GM10266 (cell line): ENCODE data around the gene PAFAH1B1.

Source experiments
- DNase-seq: peaks from one replicate; pipeline ENCODE4 v3.0.0; 2012; ENCODE audit errors: extremely low spot score
- TF ChIP-seq, protein P1 (sequence below): IDR thresholded peaks from 2 replicates; pipeline ENCODE4 v1.5.1; 2012; ENCODE audit warnings: mild to moderate bottlenecking, low read depth; ENCODE audit not compliant: control insufficient read depth, insufficient read depth; ENCODE audit errors: missing control alignments

The PAFAH1B1 gene

DNA sequence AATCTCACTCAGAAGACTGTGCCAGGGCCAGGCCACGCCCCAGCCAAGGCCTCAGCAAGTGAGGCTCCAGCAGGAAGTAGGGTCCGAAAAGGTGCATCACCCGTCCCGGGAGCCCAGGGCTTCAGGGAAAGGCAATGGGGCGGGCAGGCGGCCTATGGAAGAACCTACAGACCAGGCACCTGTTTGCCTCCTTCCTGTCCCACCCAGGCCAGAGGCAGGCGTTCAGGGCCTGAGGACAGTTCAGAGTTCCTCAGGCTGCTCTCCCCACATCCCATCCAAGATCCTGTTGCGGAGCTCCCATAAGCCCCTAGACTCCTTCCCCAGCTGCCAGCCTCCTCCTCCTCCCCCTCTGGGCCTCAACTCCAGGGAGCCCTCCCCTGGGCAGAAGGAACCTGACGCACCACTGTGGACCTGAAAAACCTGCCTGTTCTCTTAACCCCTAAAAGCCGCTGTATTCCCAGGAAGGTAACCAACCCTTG, 115.8 kb downstream of the PAFAH1B1 start:
- no peak for DNase-seq
- TF ChIP-seq, protein P1, sequence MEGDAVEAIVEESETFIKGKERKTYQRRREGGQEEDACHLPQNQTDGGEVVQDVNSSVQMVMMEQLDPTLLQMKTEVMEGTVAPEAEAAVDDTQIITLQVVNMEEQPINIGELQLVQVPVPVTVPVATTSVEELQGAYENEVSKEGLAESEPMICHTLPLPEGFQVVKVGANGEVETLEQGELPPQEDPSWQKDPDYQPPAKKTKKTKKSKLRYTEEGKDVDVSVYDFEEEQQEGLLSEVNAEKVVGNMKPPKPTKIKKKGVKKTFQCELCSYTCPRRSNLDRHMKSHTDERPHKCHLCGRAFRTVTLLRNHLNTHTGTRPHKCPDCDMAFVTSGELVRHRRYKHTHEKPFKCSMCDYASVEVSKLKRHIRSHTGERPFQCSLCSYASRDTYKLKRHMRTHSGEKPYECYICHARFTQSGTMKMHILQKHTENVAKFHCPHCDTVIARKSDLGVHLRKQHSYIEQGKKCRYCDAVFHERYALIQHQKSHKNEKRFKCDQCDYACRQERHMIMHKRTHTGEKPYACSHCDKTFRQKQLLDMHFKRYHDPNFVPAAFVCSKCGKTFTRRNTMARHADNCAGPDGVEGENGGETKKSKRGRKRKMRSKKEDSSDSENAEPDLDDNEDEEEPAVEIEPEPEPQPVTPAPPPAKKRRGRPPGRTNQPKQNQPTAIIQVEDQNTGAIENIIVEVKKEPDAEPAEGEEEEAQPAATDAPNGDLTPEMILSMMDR: no peak

DNA sequence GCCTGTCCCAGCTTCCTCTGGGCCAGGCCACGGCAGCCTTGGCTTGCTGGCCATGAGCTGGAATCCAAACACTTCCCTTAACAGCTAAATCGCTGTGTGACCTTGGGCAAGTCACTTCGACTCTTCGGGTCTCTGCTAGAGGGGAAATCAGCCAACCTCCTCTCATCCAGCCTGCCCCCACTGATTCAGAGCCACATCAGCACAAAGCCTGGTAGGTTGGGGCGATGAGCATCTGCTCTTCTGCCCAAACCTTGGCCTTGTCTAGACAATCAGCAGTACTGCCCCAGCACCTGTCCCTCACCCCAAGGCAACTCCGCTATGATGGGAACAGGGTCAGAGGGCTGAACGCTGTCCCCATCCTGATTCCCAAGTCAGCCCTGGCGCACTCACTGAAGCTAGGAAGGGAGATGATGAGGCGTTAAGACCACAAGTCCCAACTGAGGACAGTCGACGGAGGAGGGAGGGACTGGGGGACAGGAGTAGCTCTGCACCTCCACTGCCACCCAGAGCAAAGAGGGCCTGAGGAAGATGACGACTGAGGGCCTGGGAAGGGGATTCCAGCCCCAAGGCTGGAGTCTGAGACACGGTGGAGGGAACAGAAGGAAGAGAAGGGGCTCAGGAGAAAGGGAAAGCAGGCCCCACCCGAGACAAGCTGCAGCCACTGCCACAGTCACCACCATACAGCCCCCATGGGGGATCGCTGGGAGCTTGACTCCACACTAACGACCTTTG, 116.8 kb downstream of the PAFAH1B1 start:
- DNase-seq: no peak
- TF ChIP-seq, protein P1: no peak

DNA sequence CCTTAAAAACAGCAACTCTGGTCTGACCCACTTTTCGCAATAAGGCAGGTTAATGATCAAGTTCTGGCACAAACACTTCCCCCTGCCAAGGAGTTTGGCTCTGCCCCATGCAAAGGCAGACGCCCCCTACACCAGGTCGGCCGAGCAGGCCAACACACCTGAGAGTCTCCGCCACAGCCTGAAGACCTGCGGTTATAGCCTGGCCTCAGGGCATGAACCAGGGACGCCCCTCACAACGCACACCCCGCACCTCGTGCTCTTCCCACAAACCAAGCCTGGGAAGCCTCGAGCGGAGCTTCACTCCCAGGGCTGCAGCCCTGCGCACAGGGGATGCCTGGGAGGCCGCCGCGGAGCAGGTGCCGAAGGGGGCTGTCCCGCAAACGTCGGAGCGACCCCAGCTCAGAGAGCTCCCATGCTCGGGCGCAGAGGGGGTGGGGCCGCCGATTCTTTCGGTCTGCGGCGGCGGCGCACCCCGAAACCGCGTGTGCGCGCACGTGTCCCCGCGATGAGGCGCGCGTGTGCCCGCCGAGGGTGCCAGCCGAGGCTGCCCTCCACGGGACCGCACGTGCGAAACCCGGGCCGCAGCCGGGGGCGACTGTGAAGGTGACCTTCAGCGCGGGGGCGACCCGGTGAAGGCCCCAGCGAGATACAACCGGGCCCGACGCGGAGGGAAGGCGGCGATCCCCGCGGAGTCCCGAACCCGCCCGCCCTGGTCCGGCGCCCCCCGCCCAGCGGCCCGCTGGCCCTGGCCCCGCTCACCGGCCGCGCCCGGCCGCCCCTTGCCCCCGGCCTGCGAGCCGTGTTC, 117.6 kb downstream of the PAFAH1B1 start:
- DNase-seq: no peak
- TF ChIP-seq, protein P1: no peak

DNA sequence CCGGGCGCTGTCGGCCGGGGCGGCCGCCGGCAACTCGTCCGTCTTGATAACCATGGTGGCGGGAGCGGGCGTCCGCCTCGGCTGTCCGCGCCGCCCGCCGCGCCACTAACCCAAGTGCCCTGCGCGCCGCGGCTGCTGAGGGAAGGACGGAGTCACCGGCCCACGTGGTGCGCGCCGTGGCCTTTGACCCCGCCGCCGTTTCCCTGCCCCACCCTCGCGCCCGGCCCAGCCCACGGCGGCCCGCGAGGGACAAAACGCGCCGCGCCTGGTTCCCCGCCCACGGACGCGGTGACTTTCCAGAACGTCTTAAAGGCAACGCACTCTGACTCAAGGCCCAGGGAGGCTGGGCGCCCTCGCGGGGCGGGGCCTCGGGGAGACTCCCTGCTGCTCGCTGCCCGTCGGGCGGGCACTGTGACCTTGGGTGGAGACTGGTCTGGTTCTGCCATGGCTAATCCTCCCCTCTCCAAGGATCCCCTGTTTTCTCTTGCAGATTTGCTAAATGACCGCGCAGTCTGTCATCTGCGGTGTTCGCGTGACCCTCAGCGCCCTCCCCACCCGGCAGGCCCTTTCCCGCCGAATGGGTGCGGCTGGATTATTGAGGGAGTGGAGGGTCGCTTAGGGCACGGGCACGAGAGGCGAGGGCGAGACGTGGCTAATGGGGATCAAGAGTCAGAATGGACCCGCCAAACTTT, 118.3 kb downstream of the PAFAH1B1 start, which contains the start of gene CLUH:
CLUH (minus strand) TSS at position 157 of the 692 bp plus-strand sequence; CDS start at position 54, 103 bp downstream.
- peak; percentile 99 for DNase-seq
- TF ChIP-seq, protein P1: no peak

DNA sequence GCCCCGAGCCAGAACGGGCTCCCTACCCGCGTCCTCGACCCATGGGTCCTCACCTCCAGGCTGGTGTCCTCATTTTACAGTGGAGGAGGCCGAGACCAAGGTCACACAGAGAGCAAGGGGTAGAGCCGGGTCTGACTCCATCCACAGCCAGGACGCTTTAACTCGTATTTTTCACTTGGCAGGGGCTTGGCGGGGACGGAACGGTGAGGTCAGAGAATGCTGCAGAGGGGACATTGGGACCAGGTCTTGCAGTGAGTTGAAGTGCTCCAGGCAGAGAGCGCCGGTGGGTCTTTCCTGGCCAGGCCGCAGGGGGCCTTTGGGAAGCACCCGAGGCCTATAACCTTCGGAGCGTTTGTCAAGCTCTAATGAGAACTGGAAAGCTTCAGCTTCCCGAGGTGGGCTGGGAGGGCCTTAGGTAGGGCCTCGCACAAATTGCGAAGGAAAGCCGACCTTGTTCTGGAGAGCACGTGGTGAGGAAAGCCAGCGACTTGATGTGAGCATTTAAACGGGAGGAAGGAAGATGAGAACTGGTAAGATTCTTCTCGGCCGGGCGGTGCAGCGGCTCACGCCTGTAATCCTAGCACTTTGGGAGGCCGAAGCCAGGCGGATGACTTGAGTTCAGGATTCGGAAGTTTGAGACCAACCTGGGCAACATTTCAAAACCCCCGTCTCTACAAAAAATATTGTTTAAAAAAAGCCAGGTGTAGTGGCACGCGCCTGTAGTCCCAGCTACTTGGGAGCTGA, 119.0 kb downstream of the PAFAH1B1 start:
- TF ChIP-seq, protein P1: no peak
- DNase-seq: no peak

DNA sequence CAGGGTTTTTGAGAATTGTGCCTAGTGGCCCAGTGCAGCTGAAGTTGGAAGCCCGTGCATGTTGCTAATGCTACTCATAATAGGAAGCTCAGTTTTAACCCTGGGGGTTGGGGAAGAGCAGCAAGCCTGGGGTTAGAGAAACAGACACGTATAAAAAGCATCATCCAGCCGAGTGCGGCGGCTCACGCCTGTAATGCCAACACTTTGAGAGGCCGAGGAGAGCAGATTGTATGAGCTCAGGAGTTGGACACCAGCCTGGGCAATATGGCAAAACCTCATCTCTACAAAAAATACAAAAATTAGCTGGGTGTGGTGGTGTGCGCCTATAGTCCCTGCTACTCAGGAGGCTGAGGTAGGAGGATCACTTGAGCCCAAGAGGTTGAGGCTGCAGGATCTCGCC, 120.4 kb downstream of the PAFAH1B1 start:
- TF ChIP-seq, protein P1: no peak

More for the DNA sequence above, 120.4 kb downstream of the PAFAH1B1 start:
- no peak for DNase-seq
